ENCODE measurements around the gene CKS2. TPM values are rescaled to one million over a fixed set of nuclear protein-coding genes. Genes with fewer than 3 reads are reported as not detected.

CKS2 gene
- total and polyA plus RNA-seq, 2 of the 4 experiments (the other 2 are of a cell fraction), result 192 to 261 TPM

- dilution Hi-C loops (cut with HindIII; ENCODE audit: low sequenced_read_pairs, unreplicated experiment), result no loop called here
These were observed 4.5 kb downstream of the CKS2 start for GRCh38 chr9:89315482-89315881.

More at GRCh38 chr9:89315482-89315881, 4.5 kb downstream of the CKS2 start:
- DNase-seq, result no peak
- no peak overlapping the region for H2AK9ac ChIP-seq (replicated peaks; ENCODE audit: low read depth, low read length, poor library complexity)
- in situ Hi-C loops (cut with MboI; ENCODE audit: low sequenced_read_pairs) (no loop called here), intact Hi-C loops (cut with micrococcal nuclease) (loop anchor here (10.0 kb wide), 5 partner anchors 541 to 1601 kb away; no protein-coding TSS in a partner anchor)
- no peak overlapping the region for H3K4me2 ChIP-seq (ENCODE audit: low read depth, low read length)
- no peak overlapping the region for H3K4ac ChIP-seq (ENCODE audit: low read depth, low read length)
- H3K36me3 ChIP-seq (ENCODE audit: control insufficient read depth, insufficient read depth, low read length), result peaks cover 6% of the 10 kb centered on the region
- no peaks in the 10 kb centered on the region; the same call in 1 of the 2 replicates for H4K20me1 ChIP-seq (ENCODE audit: insufficient read depth, low read length)
- no peak overlapping the region for H3K56ac ChIP-seq (ENCODE audit: extremely low read depth, insufficient read depth, low read length)
- H2BK5ac ChIP-seq (ENCODE audit: low read depth, low read length, poor library complexity, severe bottlenecking), result no peak overlapping the region
- no peak overlapping the region for H2AFZ ChIP-seq (replicated peaks; ENCODE audit: low read length, poor library complexity)
- no peak overlapping the region for H3K27ac ChIP-seq (ENCODE audit: insufficient read depth, low read length)
- H2AK5ac ChIP-seq (ENCODE audit: low read depth, low read length), result no peak overlapping the region
- no peak for ATAC-seq (ENCODE audit: low read depth)
- H2BK120ac ChIP-seq (ENCODE audit: low read depth, low read length), result no peak overlapping the region
- CTCF ChIA-PET, result no interaction called here
- H3K14ac ChIP-seq (replicated peaks; ENCODE audit: low read depth, low read length), result no peak overlapping the region
- no peak overlapping the region for H3K18ac ChIP-seq (ENCODE audit: low read depth, low read length)
- H3K9me3 ChIP-seq (ENCODE audit: control insufficient read depth, insufficient read depth, low read length), result no peaks in the 10 kb centered on the region
- H2BK15ac ChIP-seq (ENCODE audit: low read depth, low read length), result no peak overlapping the region
- no peak overlapping the region; a peak in 1 of 4 replicates for H4K8ac ChIP-seq (ENCODE audit: low read depth in 2 of 2, low read length in 2 of 2)
- H3K9me1 ChIP-seq (ENCODE audit: insufficient read depth, low read length), result no peaks in the 10 kb centered on the region
- H3K27me3 ChIP-seq (ENCODE audit: control insufficient read depth, insufficient read depth, low read length), result no peaks in the 10 kb centered on the region
- H4K5ac ChIP-seq (ENCODE audit: low read depth, low read length), result no peak overlapping the region
- peaks cover 2% of the 10 kb centered on the region; the same call in 1 of the 2 replicates for H3K4me1 ChIP-seq (ENCODE audit: control insufficient read depth, insufficient read depth, low read length)
- H2BK20ac ChIP-seq (ENCODE audit: low read depth, low read length), result no peak overlapping the region
- POLR2A ChIA-PET (ENCODE audit: unreplicated experiment), result no interaction called here
- no peak overlapping the region for H4K91ac ChIP-seq (ENCODE audit: insufficient read depth, low read depth, low read length)
- no peak overlapping the region for H3K9ac ChIP-seq (ENCODE audit: low read depth, low read length)
- peaks cover 12 to 23% of the 10 kb centered on the region in 2 experiments for H3K79me1 ChIP-seq (ENCODE audit: low read depth in 1 of 2, low read length in 2 of 2)
- TF ChIP-seq FOS (IDR thresholded peaks at IDR 0.05; ENCODE audit: low read depth, low read length), result no peak
- no peak for TF ChIP-seq RCOR1 (IDR thresholded peaks at IDR 0.05; ENCODE audit: insufficient replicate concordance, low read length)
- no peak for TF ChIP-seq POLR2A (IDR thresholded peaks at IDR 0.05; ENCODE audit: low read depth, low read length)
- TF ChIP-seq CHD1 (IDR thresholded peaks at IDR 0.05; ENCODE audit: low read depth, low read length), result no peak
- no peak for TF ChIP-seq RFX5 (IDR thresholded peaks at IDR 0.05; ENCODE audit: low read depth, low read length)
- TF ChIP-seq CTCF (conservative IDR thresholded peaks at IDR 0.05; ENCODE audit: low read depth, low read length), result no peak
- no peak for TF ChIP-seq NFE2L2 (IDR thresholded peaks at IDR 0.05; ENCODE audit: low read depth, low read length)
- TF ChIP-seq CEBPB (IDR thresholded peaks at IDR 0.05; ENCODE audit: low read depth, low read length), result no peak
- no peak for TF ChIP-seq MAZ (IDR thresholded peaks at IDR 0.05; ENCODE audit: borderline replicate concordance, low read depth, low read length)
- TF ChIP-seq USF2 (IDR thresholded peaks at IDR 0.05; ENCODE audit: low read depth, low read length), result no peak
- TF ChIP-seq MXI1 (IDR thresholded peaks at IDR 0.05; ENCODE audit: borderline replicate concordance, low read depth, low read length), result no peak
- TF ChIP-seq SMC3 (IDR thresholded peaks at IDR 0.05; ENCODE audit: low read depth, low read length), result no peak
- no peak for TF ChIP-seq RAD21 (IDR thresholded peaks at IDR 0.05; ENCODE audit: low read length)
- TF ChIP-seq BHLHE40 (IDR thresholded peaks at IDR 0.05; ENCODE audit: low read depth, low read length), result no peak
- no peak for TF ChIP-seq ELK1 (IDR thresholded peaks at IDR 0.05; ENCODE audit: borderline replicate concordance, low read depth, low read length)
- TF ChIP-seq MAFK (IDR thresholded peaks at IDR 0.05; ENCODE audit: low read depth, low read length), result no peak
- H3K23ac ChIP-seq (ENCODE audit: low read depth, low read length), result no peak overlapping the region
- no TSS peak for BruUV-seq (replicated peaks)
- no peak overlapping the region for H3K4me3 ChIP-seq (ENCODE audit: insufficient read depth, low read depth, low read length)

Measured in IMR-90 (cell line).